HepG2 (cell line): Measurements from ENCODE around the gene SLC50A1. TPM values are rescaled to one million over a fixed set of nuclear protein-coding genes. Genes with fewer than 3 reads are reported as not detected.

Experiments
- AHDC1 ChIP-seq: sonication (generic); formaldehyde crosslinking; IDR thresholded peaks from 2 replicates; pipeline ENCODE4 v1.5.1; 2020; ENCODE audit warnings: mild to moderate bottlenecking, missing genetic modification reagents, borderline replicate concordance
- CCAR2 ChIP-seq: fragments of 200-400 bp; formaldehyde crosslinking; optimal IDR thresholded peaks from 2 replicates; pipeline ENCODE3; 2018; ENCODE audit warnings: low read depth, mild to moderate bottlenecking, low read length, moderate library complexity
- FIP1L1 ChIP-seq: fragments of 200-400 bp; formaldehyde crosslinking; IDR thresholded peaks from 2 replicates; pipeline ENCODE4 v1.6.1; 2018; ENCODE audit warnings: low read depth, mild to moderate bottlenecking, low read length, moderate library complexity, borderline replicate concordance; ENCODE audit not compliant: insufficient read depth
- FOXK1 ChIP-seq: sonication (generic); formaldehyde crosslinking; IDR thresholded peaks from 2 replicates; pipeline ENCODE4 v1.4.0; 2020; ENCODE audit warnings: low read depth, missing genetic modification reagents, borderline replicate concordance
- HMGXB3 ChIP-seq: sonication (generic); formaldehyde crosslinking; IDR thresholded peaks from 2 replicates; pipeline ENCODE4 v1.4.0; 2020; ENCODE audit warnings: missing genetic modification reagents, borderline replicate concordance
- JUND ChIP-seq: sonication (generic); formaldehyde crosslinking; IDR thresholded peaks from 2 replicates; pipeline ENCODE4 v1.8.0; 2022; ENCODE audit warnings: mild to moderate bottlenecking, missing genetic modification reagents
- KDM5A ChIP-seq: fragments of 200-600 bp; sonication (generic); IDR thresholded peaks from 2 replicates; pipeline ENCODE4 v1.7.0; 2018; ENCODE audit warnings: antibody characterized with exemption, mild to moderate bottlenecking, low read length, borderline replicate concordance
- MYPOP ChIP-seq: sonication (generic); formaldehyde crosslinking; IDR thresholded peaks from 2 replicates; pipeline ENCODE4 v1.8.1; 2023; ENCODE audit warnings: mild to moderate bottlenecking, moderate library complexity, missing genetic modification reagents
- RFX5 ChIP-seq: IDR thresholded peaks from 2 replicates; pipeline ENCODE4 v1.6.1; 2011; ENCODE audit warnings: low read depth, low read length, improper control_type of control experiment
- SP4 ChIP-seq: sonication (generic); formaldehyde crosslinking; IDR thresholded peaks from 2 replicates; pipeline ENCODE4 v1.8.1; 2023; ENCODE audit warnings: mild to moderate bottlenecking, missing genetic modification reagents
- THAP9 ChIP-seq: sonication (generic); formaldehyde crosslinking; IDR thresholded peaks from 2 replicates; pipeline ENCODE4; 2020; ENCODE audit warnings: missing genetic modification reagents, mild to moderate bottlenecking, borderline replicate concordance
- ZNF143 ChIP-seq: sonication (generic); formaldehyde crosslinking; IDR thresholded peaks from 2 replicates; pipeline ENCODE4 v1.4.0; 2020; ENCODE audit warnings: missing genetic modification reagents
- ZNF460 ChIP-seq: sonication (generic); formaldehyde crosslinking; IDR thresholded peaks from 2 replicates; pipeline ENCODE4 v1.5.1; 2020; ENCODE audit warnings: missing genetic modification reagents, mild to moderate bottlenecking, borderline replicate concordance
- ZNF605 ChIP-seq: sonication (generic); formaldehyde crosslinking; IDR thresholded peaks from 2 replicates; pipeline ENCODE4 v1.8.0; 2022; ENCODE audit warnings: mild to moderate bottlenecking, missing genetic modification reagents
- ZNF792 ChIP-seq: IDR thresholded peaks from 2 replicates; pipeline ENCODE4 v1.6.1; 2016
- polyA plus RNA-seq, 8 experiments: library from polyadenylated mRNA; depleted of rRNA in 3 of 8; stranded (reverse) in 7 of 8; unstranded in 1 of 8; fragments of >200 nt; fragmentation: Illumina TruSeq in 4 of 8; extraction: Trizol in 4 of 8; gene quantifications; 2 replicates each; pipeline versions ENCODE4 v1.2.1 to v1.2.3, GENCODE V29; 2011 to 2016; ENCODE audit warnings: low read depth in 4 of 8, missing spikeins in 1 of 8, mixed read lengths in 1 of 8; ENCODE audit not compliant: insufficient read depth in 1 of 8
- total RNA-seq, 5 experiments: library from RNA; depleted of rRNA; stranded (reverse); fragments of >200 nt; fragmentation: Illumina TruSeq; extraction: Trizol; gene quantifications; 2 replicates each; pipeline ENCODE4 v1.2.3, GENCODE V29; 2016; ENCODE audit warnings: low read depth in 1 of 5

Gene SLC50A1
- total and polyA plus RNA-seq, 2 of the 13 experiments (the other 11 are each of a cell fraction or from before 2014, with no cell fraction given): 22.5 to 46.8 TPM

GRCh38 chr1:155178441-155179111, 42.9 kb downstream of the SLC50A1 start (continued):
- TF ChIP-seq MYPOP (CRISPR knock-in tag) (no peak), AHDC1 (no peak), HMGXB3 (CRISPR knock-in tag) (no peak), ZNF460 (no peak), FIP1L1 (no peak), JUND (CRISPR knock-in tag) (no peak), ZNF143 (no peak), CCAR2 (no peak), RFX5 (no peak), ZNF605 (CRISPR knock-in tag) (no peak), ZNF792 (CRISPR knock-in tag) (no peak), SP4 (CRISPR knock-in tag) (no peak), KDM5A (no peak), FOXK1 (CRISPR knock-in tag) (0 out of 2 replicates have a peak, but pooled peaks have one; percentile 49), THAP9 (CRISPR knock-in tag) (no peak)
